ENCODE data around the gene ISYNA1.

DNA sequence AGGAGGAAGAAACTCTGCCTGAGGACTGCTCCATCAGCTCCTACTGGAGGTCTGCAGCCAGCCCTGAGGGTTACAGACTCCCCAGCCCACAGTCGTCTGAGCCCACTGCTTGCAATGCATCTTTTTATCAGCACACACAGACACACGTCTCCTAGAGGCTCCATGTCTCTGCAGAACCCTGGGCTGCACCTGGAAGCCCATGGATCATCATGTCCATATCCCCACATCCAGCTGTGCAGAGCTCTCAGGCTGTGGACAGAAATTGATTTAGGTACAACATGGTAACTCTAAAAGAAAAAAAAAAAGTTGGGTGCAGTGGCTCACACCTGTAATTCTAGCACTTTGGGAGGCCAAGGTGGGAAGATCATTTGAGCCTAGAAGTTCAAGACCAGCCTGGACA lies 32.9 kb upstream of the ISYNA1 start:
- TF ChIP-seq, protein P1, sequence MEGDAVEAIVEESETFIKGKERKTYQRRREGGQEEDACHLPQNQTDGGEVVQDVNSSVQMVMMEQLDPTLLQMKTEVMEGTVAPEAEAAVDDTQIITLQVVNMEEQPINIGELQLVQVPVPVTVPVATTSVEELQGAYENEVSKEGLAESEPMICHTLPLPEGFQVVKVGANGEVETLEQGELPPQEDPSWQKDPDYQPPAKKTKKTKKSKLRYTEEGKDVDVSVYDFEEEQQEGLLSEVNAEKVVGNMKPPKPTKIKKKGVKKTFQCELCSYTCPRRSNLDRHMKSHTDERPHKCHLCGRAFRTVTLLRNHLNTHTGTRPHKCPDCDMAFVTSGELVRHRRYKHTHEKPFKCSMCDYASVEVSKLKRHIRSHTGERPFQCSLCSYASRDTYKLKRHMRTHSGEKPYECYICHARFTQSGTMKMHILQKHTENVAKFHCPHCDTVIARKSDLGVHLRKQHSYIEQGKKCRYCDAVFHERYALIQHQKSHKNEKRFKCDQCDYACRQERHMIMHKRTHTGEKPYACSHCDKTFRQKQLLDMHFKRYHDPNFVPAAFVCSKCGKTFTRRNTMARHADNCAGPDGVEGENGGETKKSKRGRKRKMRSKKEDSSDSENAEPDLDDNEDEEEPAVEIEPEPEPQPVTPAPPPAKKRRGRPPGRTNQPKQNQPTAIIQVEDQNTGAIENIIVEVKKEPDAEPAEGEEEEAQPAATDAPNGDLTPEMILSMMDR (IDR thresholded peaks at IDR 0.05), result no peak
- TF ChIP-seq POLR2A (IDR thresholded peaks at IDR 0.05), result no peak
